NCI-H128 (cell line): ENCODE measurements around the gene GABARAPL2.
"Not testable (repeated sequence)": the region's sequence is repeated elsewhere in the genome, so short reads cannot be mapped to it uniquely, and the experiment has no call there.

ENCODE experiments used
- DNase-seq: peaks from one replicate; lab custom pipeline; 2025; ENCODE audit not compliant: unreplicated experiment; lab: John Stamatoyannopoulos, UW

GABARAPL2 gene, protein sequence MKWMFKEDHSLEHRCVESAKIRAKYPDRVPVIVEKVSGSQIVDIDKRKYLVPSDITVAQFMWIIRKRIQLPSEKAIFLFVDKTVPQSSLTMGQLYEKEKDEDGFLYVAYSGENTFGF

DNA sequence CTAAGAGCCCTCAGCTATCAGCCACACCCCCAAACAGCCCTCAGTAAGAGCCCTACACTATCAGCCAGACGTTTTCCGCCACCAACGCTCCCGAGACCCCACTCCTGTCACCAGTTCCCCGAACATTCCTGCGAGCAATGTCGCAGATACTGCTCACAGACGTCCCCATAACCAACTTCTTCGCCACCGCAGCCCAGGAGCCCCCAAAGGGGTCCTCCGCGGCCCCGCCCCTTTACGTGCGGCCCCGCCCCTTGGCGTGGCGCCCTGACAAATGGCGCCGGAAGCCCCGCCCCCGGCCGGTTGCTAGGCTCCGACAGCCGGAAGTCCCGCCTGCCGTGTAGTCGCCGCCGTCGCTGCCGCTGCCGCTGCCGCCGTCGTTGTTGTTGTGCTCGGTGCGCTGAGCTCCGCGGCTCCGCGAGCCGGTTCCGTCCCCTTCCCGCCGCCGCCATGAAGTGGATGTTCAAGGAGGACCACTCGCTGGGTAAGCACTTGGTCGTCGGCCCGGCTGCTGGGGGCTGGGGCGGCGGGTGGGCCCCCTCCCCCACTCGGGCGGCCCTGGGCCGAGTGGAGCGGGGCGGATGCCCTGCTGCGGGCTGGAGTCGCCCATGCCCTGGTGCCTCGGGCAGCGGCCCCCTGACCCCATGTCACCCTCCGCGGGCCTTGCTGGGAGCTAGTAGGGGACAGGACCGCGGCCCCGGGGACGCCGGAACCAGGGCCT, at the start of gene GABARAPL2:
TSS of gene GABARAPL2 (plus strand) at position 340 of the 718 bp plus-strand sequence. CDS start at position 448, 108 bp downstream.
- peak; percentile 48 for DNase-seq

DNA sequence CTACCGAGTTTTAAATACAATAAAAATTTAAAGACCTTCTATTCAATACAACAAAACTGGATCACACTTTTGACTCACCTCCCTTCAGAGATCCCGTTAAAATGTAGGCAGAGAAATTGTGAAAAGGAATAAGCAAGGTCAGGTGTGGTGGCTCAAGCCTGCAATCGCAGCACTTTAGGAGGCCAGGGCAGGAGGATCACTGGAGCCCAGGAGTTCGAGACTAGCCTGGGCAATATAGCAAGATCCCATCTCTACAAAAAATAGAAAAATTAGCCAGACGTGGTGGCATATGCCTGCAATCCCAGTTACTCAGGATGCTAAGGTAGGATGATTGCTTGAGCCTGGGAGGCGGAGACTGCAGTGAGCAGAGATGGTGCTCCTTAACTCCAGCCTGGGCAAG, 47.0 kb upstream of the GABARAPL2 start:
- DNase-seq = no peak

DNA sequence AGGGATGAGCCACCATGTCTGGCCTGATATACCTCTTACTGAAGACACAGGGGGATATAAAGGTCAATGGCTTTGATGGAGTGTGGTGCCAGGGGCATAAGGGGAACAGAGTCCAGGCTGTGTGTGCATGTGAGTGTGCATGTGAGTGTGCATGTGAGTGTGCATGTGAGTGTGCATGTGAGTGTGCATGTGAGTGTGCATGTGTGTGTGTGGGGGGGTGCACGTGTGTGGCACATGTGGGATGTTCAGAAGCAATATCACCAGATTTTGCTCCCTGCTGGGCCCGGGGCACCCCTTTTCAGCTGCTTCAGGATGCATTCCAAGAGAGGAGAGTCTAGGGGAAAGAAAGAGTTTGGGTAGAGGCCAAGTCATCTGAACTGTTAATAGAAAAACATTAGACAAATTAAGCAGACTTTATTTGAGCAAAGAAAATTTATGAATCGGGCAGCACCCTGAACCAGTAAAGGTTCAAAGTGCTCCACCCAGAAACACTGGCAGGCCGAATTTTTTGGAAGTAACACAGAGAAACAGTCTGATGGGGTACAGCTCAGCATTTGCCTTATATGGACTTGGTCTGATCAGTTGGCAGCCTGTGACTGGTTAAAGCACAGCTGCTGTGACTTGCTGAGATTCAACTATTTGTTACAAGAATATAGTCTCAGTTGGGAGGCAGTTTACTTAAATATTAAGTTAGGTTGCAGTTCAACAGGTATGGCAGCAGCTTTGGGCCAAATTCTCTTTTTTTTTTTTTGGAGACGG, 40.0 kb upstream of the GABARAPL2 start:
- DNase-seq = no peak

DNA sequence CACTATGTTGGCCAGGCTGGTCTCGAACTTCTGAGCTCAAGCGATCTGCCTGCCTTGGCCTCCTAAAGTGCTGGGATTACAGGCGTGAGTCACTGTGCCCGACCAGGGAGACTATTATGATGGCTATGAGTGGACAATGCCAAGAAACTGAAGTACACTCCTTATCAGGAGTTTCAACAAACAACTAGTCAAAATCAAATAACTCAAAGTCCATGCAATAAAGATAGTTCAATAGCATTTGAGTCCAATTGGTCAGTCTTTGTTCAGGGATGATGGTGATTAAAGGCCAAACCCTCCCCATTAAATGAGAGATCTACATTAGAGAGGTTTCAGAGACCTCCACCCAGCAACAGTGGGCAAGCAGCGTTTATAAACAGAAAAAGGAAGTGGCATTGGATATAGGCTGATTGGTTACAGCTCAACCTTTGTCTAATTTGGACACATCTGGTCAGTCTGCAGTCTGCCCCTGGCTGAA, 38.3 kb upstream of the GABARAPL2 start:
- no peak for DNase-seq

DNA sequence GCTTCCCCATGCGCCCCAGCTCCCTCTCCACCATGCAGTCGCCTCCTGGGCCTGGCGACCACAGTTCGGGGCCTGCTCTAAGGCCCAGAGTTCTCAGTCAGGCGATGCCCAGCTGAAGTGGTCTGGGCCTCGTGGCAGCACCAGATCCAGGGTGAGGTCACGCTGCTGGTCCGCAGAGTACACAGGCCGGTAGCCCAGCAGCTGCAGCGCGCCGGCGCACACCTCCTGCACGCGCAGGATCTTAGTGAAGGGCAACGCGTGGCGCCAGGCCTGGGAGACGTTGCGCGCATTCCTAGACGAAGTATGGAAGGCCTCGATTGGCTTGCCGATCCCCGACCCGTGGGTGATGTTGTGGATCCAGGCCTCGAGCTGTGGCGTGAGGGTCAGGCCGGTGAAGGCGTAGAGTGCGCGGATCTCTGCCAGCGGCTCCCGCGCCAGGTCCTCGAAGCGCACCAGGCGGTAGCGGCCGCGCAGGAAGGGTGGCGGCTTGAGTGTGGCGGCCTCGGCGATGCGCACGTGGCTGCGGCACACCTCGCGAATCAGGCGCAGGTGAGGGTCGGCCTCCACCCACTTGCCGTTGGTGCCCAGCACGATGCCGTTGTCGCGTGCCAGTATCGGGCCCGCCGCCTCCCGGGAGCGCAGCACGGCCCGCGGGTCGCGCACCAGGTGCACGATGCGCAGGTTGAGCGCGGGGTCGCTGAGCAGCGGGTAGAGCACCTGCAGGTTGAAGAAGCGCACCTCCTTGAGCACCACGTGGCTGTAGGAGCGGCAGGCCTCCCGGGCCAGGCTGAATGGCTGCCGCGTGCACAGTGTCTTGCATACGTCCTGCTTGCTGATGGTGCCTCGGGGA, 36.9 kb upstream of the GABARAPL2 start:
- DNase-seq = no peak

DNA sequence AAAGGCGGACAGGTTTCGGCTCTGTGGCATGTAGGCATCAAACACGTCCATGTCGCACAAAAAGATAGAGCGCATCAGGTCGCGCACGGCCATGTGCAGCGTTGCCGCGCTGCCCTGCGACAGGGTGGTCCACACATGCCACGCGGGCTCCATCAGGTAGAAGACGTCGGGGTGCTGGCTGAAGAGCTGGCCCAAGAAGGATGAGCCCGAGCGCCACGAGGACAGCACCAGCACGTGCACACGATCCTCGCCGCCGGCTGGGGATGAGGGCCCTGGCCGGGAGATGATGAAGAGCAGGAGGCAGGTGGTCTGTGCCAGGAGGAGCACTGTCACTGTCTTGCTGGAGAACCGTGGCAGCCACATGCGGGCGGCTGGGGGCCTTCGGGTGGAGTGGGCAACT, 36.2 kb upstream of the GABARAPL2 start:
- no peak for DNase-seq

DNA sequence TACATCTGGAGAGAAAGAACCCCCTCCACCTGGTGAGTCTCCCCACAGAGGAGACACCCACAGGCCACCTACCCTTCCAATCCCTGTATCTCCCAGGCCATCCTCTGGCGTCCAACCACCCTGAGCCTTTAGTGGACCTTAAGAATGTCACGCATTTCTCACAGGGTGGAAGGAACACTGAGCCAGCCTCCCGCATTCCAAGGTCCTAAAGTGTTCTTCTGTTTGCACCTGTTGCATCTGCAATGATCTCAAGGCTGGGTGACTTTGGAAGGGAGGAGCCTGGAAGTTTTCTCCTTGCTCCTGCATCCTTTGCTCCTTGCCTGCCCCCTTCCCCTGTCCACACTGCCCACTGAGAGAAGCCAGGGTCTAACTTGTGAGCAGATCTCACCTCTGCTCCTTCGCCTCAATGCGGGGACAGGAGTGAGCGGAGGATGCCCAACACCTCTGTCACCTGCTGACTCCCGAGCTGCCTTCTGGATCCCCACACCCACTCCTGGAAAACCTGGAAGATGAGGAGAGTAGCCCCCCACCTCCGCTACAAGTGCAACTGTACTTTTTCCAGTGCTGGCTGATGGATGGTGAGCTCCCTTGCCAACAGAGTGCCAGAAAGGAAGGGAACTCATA, 33.9 kb upstream of the GABARAPL2 start:
- no peak for DNase-seq

DNA sequence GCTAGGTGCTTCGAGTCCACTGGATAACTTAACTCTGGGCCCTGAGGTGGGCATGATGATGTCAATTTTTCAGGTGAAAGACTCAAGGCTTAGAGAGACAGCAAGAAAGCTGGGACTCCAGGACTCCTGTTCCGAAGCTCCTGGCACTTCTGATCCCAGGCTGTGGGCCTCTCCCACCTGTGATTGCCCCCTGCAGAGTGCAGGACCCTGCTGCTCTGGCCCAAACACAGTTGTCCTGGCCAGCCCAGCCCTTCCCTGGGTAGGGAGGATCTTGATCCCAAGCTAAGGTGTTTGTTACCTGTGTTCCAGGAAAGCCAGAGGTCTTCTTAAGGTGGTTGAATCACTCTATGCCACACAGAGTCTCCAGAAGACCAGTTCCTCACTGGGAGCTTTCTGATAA, 33.4 kb upstream of the GABARAPL2 start:
- DNase-seq = no peak

DNA sequence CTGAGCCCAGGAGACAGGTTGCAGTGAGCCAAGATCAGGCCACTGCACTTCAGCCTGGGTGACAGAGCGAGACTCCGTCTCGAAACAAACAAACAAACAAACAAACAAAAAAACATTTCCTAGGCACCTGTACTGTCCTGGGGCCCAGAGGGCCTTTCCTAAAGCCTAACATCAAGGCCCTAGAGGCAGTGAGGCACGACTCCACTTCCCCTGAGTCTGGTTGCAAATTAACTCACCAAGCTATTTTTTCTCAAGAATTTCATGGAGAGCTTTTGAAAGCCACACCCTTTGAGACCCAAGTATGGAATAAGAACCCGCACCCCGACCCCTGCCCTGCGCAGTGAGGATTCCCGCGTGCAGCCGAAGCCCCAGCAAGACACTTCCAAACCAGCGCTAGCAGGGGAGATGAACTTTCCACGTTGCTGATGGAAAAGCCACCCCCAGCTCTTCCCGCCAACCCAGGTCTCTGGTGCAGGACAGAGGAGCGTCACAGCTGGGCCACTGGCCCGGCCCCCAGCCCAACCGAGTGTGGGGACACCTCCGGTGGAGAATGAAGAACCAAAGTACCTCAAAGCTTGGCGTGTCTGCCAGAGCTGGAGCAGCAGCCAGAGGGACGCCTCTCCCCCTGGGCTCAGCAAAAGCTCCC, 31.5 kb upstream of the GABARAPL2 start:
- DNase-seq = no peak

DNA sequence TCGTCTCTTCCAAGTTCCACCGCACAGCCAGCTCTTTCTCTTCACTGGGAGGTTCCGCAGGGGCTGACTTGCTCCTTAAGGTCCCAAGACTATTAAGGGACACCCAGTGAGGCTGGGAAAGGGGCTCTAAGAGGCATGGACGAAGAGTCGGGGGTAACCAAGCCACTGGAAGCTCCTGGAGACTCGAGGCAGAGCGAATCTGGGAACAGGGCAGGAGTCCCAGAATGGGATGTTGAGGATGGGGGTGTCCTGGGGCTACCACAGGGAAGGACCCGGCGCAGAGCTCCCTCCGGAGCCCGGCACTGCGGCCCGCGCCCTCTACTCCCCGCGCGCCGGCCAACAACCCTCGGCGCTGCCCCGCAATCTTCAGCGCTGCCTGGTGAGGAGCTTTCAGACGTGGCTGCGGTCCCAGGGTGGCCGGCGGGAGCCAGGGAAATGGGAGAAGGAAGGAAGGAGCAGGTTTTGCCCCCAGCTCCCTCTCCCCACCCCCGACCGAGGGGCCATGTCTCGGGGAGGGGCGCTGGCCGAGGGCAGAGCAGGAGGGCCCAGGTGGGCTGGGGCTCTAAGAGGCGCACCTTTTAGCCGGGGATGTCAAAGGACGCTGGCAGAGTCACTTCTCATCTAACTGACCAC, 30.9 kb upstream of the GABARAPL2 start:
- DNase-seq = no peak

DNA sequence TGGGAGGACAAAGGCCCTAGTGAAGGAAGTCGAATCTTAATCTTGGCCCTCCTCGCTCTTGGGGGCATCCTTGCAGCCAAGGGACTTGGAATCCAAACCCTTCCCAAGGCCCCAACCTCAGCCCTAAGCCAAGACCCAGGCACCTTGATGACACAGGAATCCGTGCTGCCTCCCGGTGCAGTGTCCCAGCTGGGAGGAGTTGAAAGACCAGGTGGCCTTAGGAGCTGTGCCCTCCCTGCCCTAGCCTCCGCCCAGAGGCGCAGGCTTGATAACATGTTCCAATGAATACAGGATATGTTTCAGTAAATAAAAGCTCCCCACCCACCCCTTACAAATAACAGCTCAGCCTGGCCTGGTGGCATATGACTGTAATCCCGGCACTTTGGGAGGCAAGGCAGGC, 30.3 kb upstream of the GABARAPL2 start, which contains the start of gene CHST5:
TSS of gene CHST5 (minus strand) at position 208 of the 400 bp plus-strand sequence. CDS start 5,724 bp downstream, outside the sequence.
- DNase-seq = no peak

DNA sequence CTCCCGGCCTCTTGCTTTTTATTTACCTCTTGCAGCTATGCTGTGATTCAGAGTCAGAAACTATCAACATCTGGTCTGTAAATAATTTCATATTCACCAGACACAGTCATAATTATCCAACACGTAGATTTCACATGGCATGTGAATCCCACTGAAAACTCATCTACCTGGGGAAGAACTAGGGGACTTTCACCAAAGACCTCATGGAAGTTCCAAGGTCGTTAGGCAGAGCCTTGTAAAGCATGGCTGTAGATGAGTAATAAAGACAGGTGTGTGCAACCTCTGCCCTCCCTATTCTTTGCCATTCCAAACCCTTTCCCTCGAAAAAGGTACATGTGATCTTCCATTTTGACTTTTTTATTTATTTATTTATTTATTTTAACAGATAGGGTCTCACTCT, 28.4 kb upstream of the GABARAPL2 start:
- DNase-seq = no peak

DNA sequence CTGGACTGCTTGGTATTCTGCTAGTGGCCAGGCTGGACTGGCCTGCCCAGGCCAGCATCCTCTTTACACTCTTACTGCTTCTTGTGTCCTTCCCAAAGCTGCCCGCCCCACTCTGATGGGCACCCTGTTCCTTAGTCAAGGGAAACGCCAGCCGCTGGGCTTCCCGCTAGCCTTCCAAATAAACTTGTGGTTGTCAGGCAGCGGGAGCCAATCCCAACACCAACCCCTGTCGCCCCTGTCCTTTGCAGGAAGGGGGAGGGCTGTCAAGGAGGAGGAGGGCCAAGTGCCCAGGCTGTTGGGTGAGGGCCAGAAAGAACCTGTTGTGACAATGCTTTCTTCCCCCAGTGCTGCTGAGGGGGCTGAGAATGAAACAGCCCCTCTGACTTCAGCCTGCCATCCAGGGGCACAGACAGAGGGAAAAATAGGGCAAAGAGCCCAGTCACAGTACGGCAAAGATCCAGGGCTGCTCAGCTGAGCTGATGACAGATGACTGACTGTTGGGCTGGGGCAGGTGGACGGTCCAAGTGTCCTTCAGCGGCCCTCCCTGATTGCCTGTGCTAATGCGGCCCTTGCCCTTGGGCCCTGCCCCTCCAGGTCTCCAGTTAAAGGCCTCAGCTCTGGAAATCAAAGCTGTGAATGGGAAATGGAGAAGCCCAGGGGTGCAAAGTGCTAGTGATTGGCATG, 27.2 kb upstream of the GABARAPL2 start:
- not testable (repeated sequence) for DNase-seq

DNA sequence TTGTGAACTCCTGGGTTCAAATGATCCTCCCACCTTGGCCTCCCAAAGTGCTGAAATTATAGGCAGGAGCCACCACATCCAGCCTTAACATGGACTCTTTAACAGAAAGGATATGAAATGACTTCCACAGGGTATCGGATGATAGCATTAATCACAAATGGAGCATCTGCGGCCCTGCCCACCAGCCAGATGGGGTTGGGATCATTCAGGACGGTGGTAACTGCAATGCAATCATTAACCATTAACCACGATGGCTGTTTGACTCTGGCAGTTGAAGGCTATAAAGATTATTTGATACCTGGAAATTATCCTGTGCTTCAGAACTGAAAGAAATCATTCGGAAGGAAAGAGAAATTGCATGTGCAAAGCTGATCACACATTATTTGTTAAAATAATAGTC, 24.9 kb upstream of the GABARAPL2 start:
- DNase-seq = no peak

DNA sequence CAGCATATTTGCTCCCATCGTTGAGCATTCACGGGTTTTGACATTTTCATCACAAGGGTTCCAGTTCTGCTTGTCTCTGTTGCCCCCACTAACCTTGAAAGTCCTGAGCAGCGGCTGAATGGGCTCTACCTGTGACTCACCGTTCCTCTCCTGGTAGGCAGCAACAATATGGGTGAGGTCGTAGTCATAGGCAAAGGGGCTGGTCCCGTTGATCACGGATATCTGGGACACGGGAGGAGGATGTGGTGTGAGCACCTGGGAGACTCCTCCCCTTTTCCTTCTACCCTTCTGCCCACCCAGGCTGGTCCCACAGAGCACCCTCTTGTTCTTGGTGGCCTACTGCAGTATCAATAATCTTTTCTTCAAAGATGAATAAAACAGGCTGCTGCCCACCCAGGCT, 23.7 kb upstream of the GABARAPL2 start:
- DNase-seq = not testable (repeated sequence)

DNA sequence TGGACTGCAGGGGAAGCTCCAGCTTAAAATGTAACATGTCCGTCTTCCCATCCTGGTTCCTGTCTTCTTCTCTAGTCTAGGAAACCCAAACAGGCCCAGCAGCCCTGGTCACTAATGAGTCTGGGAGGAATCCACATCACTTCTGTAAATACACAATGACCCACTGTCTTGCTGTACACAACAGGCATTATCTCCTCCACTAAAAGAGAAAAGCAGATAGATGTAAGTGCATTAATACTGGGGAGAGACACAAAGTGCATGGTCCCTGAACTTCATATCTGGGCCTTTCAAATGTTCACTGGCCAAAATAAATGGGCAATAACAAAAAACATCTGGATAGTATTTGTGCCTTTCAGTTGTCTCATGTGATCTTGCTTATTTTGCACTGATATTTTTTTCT, 20.3 kb upstream of the GABARAPL2 start:
- DNase-seq = not testable (repeated sequence)

DNA sequence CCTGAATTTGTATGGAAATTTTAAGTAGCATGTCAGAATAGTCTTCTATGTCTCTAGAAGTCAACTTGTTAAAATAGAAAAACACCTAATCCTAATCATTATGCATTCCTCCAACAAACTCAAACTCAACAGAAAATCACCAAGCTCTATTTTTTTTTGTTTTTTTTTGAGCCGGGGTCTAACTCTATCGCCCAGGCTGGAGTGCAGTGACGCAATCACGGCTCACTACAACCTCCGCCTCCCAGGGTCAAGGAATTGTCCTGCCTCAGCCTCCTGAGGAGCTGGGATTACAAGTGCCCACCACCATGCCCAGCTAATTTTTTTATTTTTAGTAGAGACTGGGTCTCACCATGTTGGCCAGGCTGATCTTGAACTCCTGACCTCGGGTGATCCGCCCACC, 19.9 kb upstream of the GABARAPL2 start:
- no peak for DNase-seq

DNA sequence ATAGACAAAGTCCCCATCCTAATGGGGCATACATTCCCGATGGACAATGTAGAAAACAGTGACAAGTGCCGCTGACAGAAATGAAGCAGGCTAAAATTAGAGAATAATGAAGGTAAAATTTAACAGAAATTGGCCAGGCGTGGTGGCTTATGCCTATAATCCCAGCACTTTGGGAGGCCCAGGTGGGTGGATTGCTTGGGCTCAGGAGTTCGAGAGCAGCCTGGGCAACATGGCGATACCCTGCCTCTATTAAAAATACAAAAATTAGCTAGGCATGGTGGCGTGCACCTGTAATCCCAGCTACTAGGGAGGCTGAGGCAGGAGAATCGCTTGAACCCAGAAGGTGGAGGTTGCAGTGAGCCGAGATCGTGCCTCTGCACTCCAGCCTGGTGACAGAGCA, 17.7 kb upstream of the GABARAPL2 start:
- not testable (repeated sequence) for DNase-seq

DNA sequence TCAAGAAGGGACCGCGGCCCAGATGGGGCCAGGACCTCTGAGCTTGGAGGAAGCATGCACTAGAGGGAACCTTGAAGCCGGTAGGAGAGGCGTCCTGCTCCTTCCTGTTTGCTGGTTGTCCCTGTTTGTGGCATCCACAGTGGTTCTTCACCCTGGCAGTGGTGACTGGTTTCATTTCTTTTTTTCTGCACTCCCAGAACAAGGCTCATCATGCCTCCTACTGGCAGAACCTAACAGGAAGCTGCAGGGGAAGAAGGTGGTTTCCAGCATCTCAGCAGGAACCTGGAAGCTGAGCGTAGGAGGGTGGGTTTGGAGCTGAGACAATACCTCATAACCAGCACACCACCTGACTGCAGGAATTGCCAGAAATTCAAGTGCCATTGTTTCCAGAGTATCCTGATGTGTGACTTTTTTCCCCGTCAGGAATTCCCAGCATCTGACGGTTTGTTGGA, 15.9 kb upstream of the GABARAPL2 start:
- DNase-seq = no peak
